ENCODE measurements around the gene HIRA. TPM values are rescaled to one million over a fixed set of nuclear protein-coding genes. Genes with fewer than 3 reads are reported as not detected.

The HIRA gene
- total RNA-seq, 1 experiment from 2014 or later: 31.4 TPM

DNA sequence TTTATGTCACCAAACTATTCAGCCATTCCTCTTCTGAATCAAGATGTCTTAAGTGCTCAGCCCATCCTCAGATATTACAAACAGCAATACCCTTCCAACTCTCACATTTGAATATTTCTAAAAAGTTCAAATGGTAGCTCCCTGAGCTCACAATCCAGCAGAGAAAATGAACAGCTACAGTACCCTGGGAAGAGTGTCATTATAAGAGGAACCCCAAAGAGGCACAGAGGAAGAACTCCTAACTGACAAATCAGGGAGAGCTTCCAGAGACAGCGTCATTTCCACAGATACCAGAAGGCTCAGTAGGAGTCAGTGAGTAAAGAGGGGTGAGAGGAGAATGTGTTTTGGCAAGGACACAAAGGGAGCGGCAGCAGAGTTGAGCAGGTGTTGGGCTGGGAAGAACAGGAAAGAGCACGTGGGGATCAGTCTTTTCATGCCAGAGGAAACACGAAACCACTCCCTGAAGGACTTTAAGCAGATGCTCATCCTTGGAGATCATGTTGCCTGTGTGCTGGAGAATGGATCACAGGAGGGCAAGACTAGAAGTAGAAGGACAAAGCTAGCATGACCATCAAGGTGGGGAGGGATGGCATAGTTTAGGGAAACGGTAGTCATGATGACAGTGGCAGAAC, 144.3 kb downstream of the HIRA start:
- DNase-seq: peak; percentile 65
- H3K4me3 ChIP-seq (ENCODE audit: insufficient read depth, low read depth, low read length): no peak overlapping the region
- H3K27me3 ChIP-seq (ENCODE audit: control insufficient read depth, insufficient read depth, low read length): peaks cover 9% of the 10 kb centered on the region
- no peaks in the 10 kb centered on the region for H3K36me3 ChIP-seq (replicated peaks; ENCODE audit: control insufficient read depth, insufficient read depth, low read length)

GRCh38 chr22:19285831-19286230, 145.7 kb downstream of the HIRA start:
- no peak for DNase-seq
- H3K27me3 ChIP-seq (ENCODE audit: control insufficient read depth, insufficient read depth, low read length): peaks cover 5% of the 10 kb centered on the region
- H3K4me3 ChIP-seq (ENCODE audit: insufficient read depth, low read depth, low read length): no peak overlapping the region
- H3K36me3 ChIP-seq (replicated peaks; ENCODE audit: control insufficient read depth, insufficient read depth, low read length): no peaks in the 10 kb centered on the region

Other genes with a start within 250 kb of the HIRA start
- 10.3 and 11.0 TPM in 2 replicates for gene CLTCL1, start 140.0 kb downstream of the HIRA start, total RNA-seq (2014; rRNA removed; shearing (Covaris generic))
- gene MRPL40, start 812 bp upstream of the HIRA start, total RNA-seq (2014; rRNA removed; shearing (Covaris generic)): 20.1 and 20.2 TPM in 2 replicates
- gene C22orf39, start 16.0 kb upstream of the HIRA start, total RNA-seq (2014; rRNA removed; shearing (Covaris generic)): 42.3 and 45.3 TPM in 2 replicates
- gene UFD1, start 47.5 kb upstream of the HIRA start, total RNA-seq (2014; rRNA removed; shearing (Covaris generic)): 48.6 and 61.3 TPM in 2 replicates
- gene CDC45, start 48.2 kb upstream of the HIRA start, total RNA-seq (2014; rRNA removed; shearing (Covaris generic)): 35.8 and 36.8 TPM in 2 replicates
- gene CLDN5, start 92.7 kb upstream of the HIRA start, total RNA-seq (2014; rRNA removed; shearing (Covaris generic)): 2.0 and 3.0 TPM in 2 replicates